HAP-1 (cell line): ENCODE results near the gene PUSL1.

Source experiments
- DNase-seq, 2 experiments: peaks; one replicate each; pipeline ENCODE4 v3.0.0-alpha.2; 2016 to 2020; ENCODE audit warnings: low spot score in 2 of 2
- H3K27me3 ChIP-seq: fragments of 250-450 bp; sonication (Bioruptor Pico); 2 replicates; pipeline ENCODE4 v1.5.1; 2020; ENCODE audit warnings: low read depth, mild to moderate bottlenecking, moderate library complexity
- H3K36me3 ChIP-seq: fragments of 250-450 bp; sonication (Bioruptor Pico); replicated peaks from 2 replicates; pipeline ENCODE4 v1.5.1; 2020; ENCODE audit warnings: mild to moderate bottlenecking
- H3K4me1 ChIP-seq: fragments of 250-450 bp; sonication (Bioruptor Pico); 2 replicates; pipeline ENCODE4 v1.5.1; 2020; ENCODE audit warnings: mild to moderate bottlenecking
- H3K4me3 ChIP-seq: fragments of 250-450 bp; sonication (Bioruptor Pico); 2 replicates; pipeline ENCODE4 v1.5.1; 2020; ENCODE audit warnings: mild to moderate bottlenecking, moderate library complexity
- H3K9me3 ChIP-seq: fragments of 250-450 bp; sonication (Bioruptor Pico); 2 replicates; pipeline ENCODE4 v1.5.1; 2020; ENCODE audit warnings: mild to moderate bottlenecking, moderate library complexity
- in situ Hi-C: fragments of 300-500 bp; cut with MboI; formaldehyde crosslinking; loops from 3 replicates; pipeline ENCODE4 v1.14.3; 2020; ENCODE audit warnings: low sequenced_read_pairs, inconsistent platforms, mixed read lengths

Gene PUSL1

DNA sequence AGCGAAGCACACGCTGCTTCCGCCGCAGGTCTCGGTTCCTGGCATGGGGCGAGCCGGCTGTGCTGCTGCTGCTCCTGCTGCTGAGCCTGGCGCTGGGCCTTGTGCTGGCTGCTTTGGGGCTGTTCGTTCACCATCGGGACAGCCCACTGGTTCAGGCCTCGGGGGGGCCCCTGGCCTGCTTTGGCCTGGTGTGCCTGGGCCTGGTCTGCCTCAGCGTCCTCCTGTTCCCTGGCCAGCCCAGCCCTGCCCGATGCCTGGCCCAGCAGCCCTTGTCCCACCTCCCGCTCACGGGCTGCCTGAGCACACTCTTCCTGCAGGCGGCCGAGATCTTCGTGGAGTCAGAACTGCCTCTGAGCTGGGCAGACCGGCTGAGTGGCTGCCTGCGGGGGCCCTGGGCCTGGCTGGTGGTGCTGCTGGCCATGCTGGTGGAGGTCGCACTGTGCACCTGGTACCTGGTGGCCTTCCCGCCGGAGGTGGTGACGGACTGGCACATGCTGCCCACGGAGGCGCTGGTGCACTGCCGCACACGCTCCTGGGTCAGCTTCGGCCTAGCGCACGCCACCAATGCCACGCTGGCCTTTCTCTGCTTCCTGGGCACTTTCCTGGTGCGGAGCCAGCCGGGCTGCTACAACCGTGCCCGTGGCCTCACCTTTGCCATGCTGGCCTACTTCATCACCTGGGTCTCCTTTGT, 25.3 kb downstream of the PUSL1 start:
- Histone ChIP-seq H3K4me1 (no peaks in the 10 kb centered on the region), H3K36me3 (peaks cover 20% of the 10 kb centered on the region), H3K9me3 (no peaks in the 10 kb centered on the region), H3K4me3 (no peak overlapping the region), H3K27me3 (no peaks in the 10 kb centered on the region)
- in situ Hi-C loops, result no loop called here
- no peak for DNase-seq

DNA sequence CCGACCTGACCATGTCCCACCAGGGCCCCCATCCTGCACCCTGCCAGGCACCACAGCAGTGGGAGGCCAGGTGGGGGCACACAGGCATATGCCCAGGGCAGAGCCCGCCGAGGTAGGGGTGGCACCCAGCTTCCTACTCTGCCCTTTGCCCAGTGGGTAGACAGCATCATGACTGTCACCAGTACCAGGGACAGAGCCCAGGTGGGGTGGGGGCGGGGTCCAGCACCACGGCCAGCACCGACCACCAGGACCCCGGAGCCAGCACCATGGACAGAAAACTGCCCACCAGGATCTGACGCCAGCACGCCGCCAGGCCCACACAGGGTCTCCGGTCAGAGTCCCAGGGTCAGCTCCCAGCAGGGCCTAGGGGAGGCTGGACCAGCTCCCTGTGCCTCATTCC, 26.4 kb downstream of the PUSL1 start:
- Histone ChIP-seq H3K36me3 (peaks cover 26% of the 10 kb centered on the region), H3K4me1 (no peaks in the 10 kb centered on the region), H3K27me3 (no peaks in the 10 kb centered on the region), H3K4me3 (no peak overlapping the region), H3K9me3 (no peaks in the 10 kb centered on the region)
- DNase-seq, result no peak
- in situ Hi-C loops, result no loop called here

DNA sequence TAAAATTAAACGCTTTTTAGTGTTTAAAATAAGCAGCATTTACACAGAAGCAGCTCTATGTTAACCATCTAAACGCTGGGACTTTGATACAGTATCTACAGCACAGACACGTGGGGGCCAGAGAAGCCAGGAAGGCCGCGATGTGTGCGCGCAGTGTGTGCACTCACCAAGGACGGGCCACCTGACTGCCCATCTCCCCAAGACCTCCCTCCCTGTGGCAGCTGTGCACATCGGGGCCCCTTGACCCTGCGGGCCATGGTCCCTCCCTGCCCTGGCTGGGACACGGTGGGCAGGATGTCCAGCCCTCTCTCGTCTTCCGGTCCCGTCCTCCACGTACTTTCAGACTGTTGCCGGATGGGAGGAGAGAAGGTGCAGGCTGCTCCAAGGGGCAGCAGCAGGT, 26.9 kb downstream of the PUSL1 start:
- Histone ChIP-seq H3K36me3 (peaks cover 28% of the 10 kb centered on the region), H3K4me1 (no peaks in the 10 kb centered on the region), H3K4me3 (no peak overlapping the region), H3K9me3 (no peaks in the 10 kb centered on the region), H3K27me3 (no peaks in the 10 kb centered on the region)
- in situ Hi-C loops, result no loop called here
- no peak for DNase-seq

DNA sequence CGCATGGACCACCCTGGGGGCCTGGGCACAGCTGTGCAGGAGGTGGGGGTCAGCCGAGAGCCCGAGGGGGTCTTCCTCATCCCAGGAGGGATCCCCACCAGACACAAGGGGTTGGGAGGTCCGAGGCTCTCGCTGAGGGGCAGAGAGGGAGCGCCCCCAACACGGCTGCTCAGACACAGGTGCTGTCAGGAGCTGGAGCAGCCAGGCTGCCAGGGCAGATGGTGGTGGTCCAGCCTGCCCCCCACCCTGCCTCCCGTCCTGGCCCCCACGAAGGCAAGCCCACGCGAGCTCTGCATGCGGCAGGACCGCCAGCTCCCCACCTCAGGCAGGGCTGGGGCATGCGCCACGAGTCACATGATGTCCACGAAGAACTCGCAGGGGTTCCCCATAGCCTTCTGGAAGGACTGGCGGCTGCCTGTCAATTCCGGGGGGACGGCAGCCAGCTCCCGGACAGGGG, 27.4 kb downstream of the PUSL1 start:
- in situ Hi-C loops, result no loop called here

GRCh38 chr1:1336446-1336845, 28.0 kb downstream of the PUSL1 start:
- Histone ChIP-seq H3K4me1 (no peaks in the 10 kb centered on the region), H3K9me3 (no peaks in the 10 kb centered on the region), H3K4me3 (no peak overlapping the region), H3K27me3 (no peaks in the 10 kb centered on the region), H3K36me3 (peaks cover 35% of the 10 kb centered on the region)
- no peak for DNase-seq
- in situ Hi-C loops, result no loop called here

More for the DNA sequence above, 27.4 kb downstream of the PUSL1 start:
- Histone ChIP-seq H3K4me1 (no peaks in the 10 kb centered on the region), H3K4me3 (no peak overlapping the region), H3K36me3 (peaks cover 29% of the 10 kb centered on the region), H3K9me3 (no peaks in the 10 kb centered on the region), H3K27me3 (no peaks in the 10 kb centered on the region)
- DNase-seq, result no peak

DNA sequence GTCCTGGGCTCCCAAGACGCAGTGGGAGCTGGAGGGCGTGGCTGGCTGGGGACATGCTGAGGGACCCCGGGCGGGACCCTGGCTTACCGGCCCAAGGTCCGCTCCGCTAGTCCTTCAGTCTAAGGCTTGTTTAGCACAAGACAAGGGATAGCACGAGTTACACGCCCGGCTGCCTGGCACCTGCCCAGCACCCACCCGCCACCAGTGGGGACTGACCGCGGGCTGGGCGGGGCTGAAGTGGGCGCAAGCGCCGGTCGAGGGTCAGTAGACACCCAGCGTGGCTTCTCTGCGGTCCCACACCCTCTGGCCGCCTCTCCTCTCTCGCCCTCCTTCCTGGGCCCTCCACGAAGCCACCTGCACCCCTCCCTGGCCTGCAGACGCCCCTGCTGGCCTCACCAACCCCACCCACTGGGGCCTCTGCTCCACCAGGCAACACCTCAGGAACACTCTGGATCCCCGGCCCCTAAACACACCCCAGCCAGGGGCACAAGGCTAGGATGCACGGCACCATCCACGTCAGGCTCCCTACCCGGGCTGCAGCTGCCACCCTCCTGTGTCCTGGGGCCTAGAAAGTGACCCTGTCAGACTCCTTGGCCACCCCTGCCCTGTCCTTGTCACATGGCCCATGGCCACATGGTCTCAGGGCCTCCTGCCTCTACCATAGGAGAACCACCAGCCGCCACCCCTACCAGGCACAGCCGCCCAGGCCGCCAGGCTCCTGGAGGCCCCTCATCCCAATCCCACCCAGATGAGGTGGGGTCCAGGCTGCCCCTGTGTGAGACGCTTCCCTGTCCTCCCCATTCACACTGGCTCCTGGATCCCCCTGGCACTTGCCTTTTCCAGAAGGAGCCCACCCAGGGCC, 28.8 kb downstream of the PUSL1 start:
- H3K36me3 ChIP-seq, result peaks cover 40% of the 10 kb centered on the region
- no peaks in the 10 kb centered on the region for H3K4me1 ChIP-seq
- in situ Hi-C loops, result no loop called here
- H3K9me3 ChIP-seq, result no peaks in the 10 kb centered on the region
- no peak overlapping the region for H3K4me3 ChIP-seq
- H3K27me3 ChIP-seq, result no peaks in the 10 kb centered on the region
- DNase-seq, result no peak

DNA sequence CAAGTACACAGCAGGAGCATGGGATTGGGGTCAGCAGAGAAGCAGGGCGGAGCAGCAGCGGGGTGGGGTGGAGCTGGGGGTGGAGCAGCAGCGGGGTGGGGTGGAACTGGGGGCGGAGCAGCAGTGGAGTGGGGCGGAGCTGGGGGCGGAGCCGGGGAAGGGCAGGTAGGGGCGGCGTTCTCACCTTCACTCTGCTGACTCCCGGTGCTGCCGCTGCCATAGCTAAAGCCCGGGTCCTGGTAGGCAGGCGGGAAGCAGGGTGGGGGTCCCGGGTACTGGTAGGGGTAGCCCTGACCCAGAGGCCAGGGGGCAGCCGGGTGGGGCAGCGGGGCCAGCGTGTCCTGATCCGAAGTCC, 29.4 kb downstream of the PUSL1 start:
- Histone ChIP-seq H3K36me3 (peaks cover 40% of the 10 kb centered on the region), H3K4me1 (no peaks in the 10 kb centered on the region), H3K9me3 (no peaks in the 10 kb centered on the region), H3K27me3 (no peaks in the 10 kb centered on the region), H3K4me3 (no peak overlapping the region)
- in situ Hi-C loops, result no loop called here
- DNase-seq, result peak in 1 of 2 experiments; percentile 68

GRCh38 chr1:1338278-1338677, 29.9 kb downstream of the PUSL1 start:
- H3K4me3 ChIP-seq, result no peak overlapping the region
- DNase-seq, result no peak
- H3K36me3 ChIP-seq, result peaks cover 40% of the 10 kb centered on the region
- H3K4me1 ChIP-seq, result no peaks in the 10 kb centered on the region
- in situ Hi-C loops, result no loop called here
- no peaks in the 10 kb centered on the region for H3K9me3 ChIP-seq
- H3K27me3 ChIP-seq, result no peaks in the 10 kb centered on the region

DNA sequence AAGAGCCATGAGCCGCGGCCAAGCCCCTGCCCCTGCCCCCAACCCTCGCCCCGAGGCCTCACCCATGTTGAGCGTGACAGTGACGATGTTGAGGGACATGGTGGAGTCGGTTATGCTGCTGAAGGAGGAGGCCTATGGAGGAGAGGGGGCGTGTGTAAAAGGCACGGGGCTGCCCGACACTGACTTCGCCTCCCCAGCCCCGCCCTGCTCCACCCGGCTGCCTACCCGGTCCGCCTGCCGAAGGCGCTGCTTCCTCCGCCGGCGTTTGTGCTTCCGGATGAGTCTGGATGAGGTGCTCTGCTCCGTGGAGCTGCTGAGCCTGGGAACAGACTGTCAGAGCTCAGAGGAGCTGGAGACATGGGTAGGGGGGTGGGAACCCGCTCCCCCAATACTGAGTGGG, 31.8 kb downstream of the PUSL1 start:
- Histone ChIP-seq H3K9me3 (no peaks in the 10 kb centered on the region), H3K4me3 (no peak overlapping the region), H3K4me1 (no peaks in the 10 kb centered on the region), H3K27me3 (no peaks in the 10 kb centered on the region), H3K36me3 (peaks cover 40% of the 10 kb centered on the region)
- DNase-seq, result no peak
- in situ Hi-C loops, result no loop called here

DNA sequence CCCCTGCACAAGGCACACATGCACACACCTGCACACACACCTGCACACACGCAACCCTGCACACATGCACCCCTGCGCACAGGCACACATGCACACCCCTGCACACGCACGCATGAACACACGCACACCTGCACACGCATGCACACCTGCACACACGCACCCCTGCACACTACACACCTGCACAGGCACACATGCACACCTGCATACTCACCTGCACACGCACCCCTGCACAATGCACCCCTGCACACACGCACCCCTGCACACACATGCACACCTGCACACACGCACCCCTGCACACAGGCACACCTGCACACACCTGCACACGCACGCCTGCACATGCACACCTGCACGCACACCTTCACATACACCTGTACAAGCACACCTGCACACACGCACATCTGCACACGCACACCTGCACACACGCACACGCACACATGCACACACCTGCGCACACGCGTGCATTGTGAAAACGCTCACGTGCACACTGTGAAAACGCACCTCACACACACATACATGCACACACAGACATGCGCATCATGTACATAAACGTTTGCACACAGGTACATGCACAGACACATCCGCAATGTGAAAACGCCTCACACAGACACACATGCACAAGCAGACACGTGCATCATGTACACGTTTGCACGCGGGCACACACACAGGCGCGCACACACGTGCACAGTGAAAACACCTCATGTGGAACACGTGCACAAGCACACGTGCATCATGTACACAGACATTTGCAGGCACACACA, 32.6 kb downstream of the PUSL1 start:
- H3K36me3 ChIP-seq, result peaks cover 38% of the 10 kb centered on the region

DNA sequence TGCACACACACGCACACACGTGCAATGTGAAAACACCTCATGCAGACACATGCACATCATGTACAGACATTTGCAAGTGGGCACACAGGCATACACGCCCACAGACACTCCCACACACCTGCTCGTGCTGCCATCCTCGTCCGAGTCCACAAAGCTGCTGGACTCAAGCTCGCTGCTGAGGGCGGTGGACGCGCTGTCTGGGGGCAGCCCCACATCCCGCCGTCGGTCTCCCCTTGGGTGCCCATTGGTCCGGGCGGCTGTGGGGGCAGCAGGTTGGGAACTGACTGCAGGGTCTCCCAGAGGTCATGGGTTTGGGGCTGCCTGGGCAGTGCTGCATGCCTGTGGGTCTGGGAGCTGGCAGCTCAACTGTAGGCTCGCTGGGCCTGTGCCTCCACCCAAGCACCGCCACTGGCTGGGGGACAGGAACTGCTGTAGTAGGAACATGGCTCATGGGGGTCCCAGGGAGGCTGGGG, 33.2 kb downstream of the PUSL1 start:
- no peak for DNase-seq
- Histone ChIP-seq H3K4me3 (no peak overlapping the region), H3K4me1 (no peaks in the 10 kb centered on the region), H3K27me3 (no peaks in the 10 kb centered on the region), H3K36me3 (peaks cover 36% of the 10 kb centered on the region), H3K9me3 (no peaks in the 10 kb centered on the region)
- in situ Hi-C loops, result no loop called here

More for the DNA sequence above, 32.6 kb downstream of the PUSL1 start:
- in situ Hi-C loops, result no loop called here
- H3K4me3 ChIP-seq, result no peak overlapping the region
- DNase-seq, result no peak
- H3K4me1 ChIP-seq, result no peaks in the 10 kb centered on the region
- H3K27me3 ChIP-seq, result no peaks in the 10 kb centered on the region
- no peaks in the 10 kb centered on the region for H3K9me3 ChIP-seq

DNA sequence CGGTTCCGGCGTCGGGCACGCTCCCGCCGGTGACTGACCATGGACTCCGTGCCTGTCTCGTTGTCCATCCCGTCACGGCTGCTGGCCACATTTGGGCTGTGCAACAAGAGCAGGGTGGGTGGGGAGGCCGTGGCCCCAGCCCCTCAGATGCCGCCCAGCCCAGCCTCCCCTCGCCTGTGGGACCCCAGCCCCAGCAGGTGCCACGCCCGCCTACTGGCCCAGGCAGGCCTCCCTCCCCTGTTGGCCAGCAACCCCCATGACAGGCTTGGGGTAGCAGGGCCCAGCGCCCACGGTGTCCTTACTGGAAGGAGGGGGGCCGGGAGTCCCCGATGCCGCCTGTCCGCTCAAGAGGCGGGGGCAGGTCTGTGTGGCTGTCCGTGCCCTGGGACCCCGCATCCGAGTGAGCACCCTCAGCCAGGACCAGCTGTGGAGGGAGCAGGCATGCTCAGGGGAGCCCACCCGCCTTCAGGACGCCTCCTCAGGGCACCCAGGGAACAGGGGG, 33.7 kb downstream of the PUSL1 start:
- Histone ChIP-seq H3K36me3 (peaks cover 30% of the 10 kb centered on the region), H3K9me3 (no peaks in the 10 kb centered on the region), H3K4me3 (no peak overlapping the region), H3K27me3 (no peaks in the 10 kb centered on the region), H3K4me1 (no peaks in the 10 kb centered on the region)
- in situ Hi-C loops, result no loop called here
- no peak for DNase-seq

DNA sequence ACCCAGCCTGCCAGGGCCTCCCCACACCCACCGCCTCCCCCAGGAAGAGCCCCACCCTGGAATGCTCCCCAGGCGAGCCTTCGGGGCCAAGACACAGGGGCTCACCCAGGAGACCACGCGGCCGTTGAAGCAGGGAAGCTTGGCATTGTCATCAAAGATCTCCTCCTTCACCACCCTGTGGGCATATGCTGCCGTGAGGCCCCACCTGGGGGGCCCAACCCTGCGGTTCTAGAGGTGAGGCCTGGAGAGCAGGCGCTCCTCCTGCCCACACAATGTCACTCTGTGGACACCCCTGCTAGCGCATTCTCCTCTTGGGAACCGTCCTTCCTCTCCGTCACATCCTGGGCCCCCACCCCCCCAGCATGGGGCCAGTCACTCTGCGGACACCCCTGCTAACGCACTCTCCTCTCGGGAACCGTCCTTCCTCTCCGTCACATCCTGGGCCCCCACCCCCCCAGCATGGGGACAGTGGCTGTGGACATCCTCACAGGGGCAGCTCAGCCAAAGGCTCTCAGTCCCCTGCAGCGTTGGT, 34.3 kb downstream of the PUSL1 start:
- in situ Hi-C loops, result no loop called here
- Histone ChIP-seq H3K36me3 (peaks cover 26% of the 10 kb centered on the region), H3K4me3 (no peak overlapping the region), H3K4me1 (no peaks in the 10 kb centered on the region), H3K9me3 (no peaks in the 10 kb centered on the region), H3K27me3 (no peaks in the 10 kb centered on the region)
- no peak for DNase-seq
